Activated T-helper 1 cell treated with Interleukin-2 at 50 U/mL for 16 hours (primary cell): ENCODE measurements around the gene RB1.
"Not testable (repeated sequence)": the region's sequence is repeated elsewhere in the genome, so short reads cannot be mapped to it uniquely, and the experiment has no call there.

Experiments
- DNase-seq: peaks from one replicate; pipeline ENCODE4 v3.0.0-alpha.2; 2020; ENCODE audit warnings: low read depth

RB1 gene

GRCh38 chr13:48353590-48353989 lies 50.0 kb downstream of the RB1 start:
- no peak for DNase-seq

GRCh38 chr13:48355524-48355923 lies 52.0 kb downstream of the RB1 start:
- DNase-seq, result not testable (repeated sequence)

GRCh38 chr13:48356750-48357149 lies 53.2 kb downstream of the RB1 start:
- no peak for DNase-seq

- no peak for DNase-seq
Observed at GRCh38 chr13:48369988-48370387, 66.4 kb downstream of the RB1 start.

- DNase-seq, result no peak
Observed at GRCh38 chr13:48370815-48371214, 67.3 kb downstream of the RB1 start.

GRCh38 chr13:48377857-48378256 lies 74.3 kb downstream of the RB1 start:
- DNase-seq, result no peak

- no peak for DNase-seq
Observed at GRCh38 chr13:48380581-48380980, 77.0 kb downstream of the RB1 start.

GRCh38 chr13:48383384-48383783 lies 79.8 kb downstream of the RB1 start:
- DNase-seq, result no peak

- DNase-seq, result no peak
Observed at GRCh38 chr13:48386816-48387215, 83.3 kb downstream of the RB1 start.

- no peak for DNase-seq
Observed at GRCh38 chr13:48391257-48391656, 87.7 kb downstream of the RB1 start.

- DNase-seq, result no peak
Observed at GRCh38 chr13:48393030-48393697, 89.6 kb downstream of the RB1 start.

- DNase-seq, result no peak
Observed at GRCh38 chr13:48393698-48394085, 90.1 kb downstream of the RB1 start.

- no peak for DNase-seq
Observed at GRCh38 chr13:48397744-48398143, 94.2 kb downstream of the RB1 start.

- DNase-seq, result no peak
Observed at GRCh38 chr13:48398450-48399095, 95.0 kb downstream of the RB1 start.

GRCh38 chr13:48400090-48400694 lies 96.6 kb downstream of the RB1 start:
- DNase-seq, result no peak

- no peak for DNase-seq
Observed at GRCh38 chr13:48400850-48401291, 97.3 kb downstream of the RB1 start.

GRCh38 chr13:48401480-48401879 lies 97.9 kb downstream of the RB1 start:
- DNase-seq, result no peak

GRCh38 chr13:48402325-48402932 lies 98.9 kb downstream of the RB1 start:
- DNase-seq, result no peak

GRCh38 chr13:48403151-48403631 lies 99.6 kb downstream of the RB1 start:
- no peak for DNase-seq

GRCh38 chr13:48403913-48404312 lies 100.4 kb downstream of the RB1 start:
- DNase-seq, result no peak

- no peak for DNase-seq
Observed at GRCh38 chr13:48404952-48405351, 101.4 kb downstream of the RB1 start.

- DNase-seq, result no peak
Observed at GRCh38 chr13:48405875-48406274, 102.3 kb downstream of the RB1 start.

GRCh38 chr13:48410199-48410598 lies 106.6 kb downstream of the RB1 start:
- no peak for DNase-seq
